HL-60 (cell line): ENCODE results near the gene CCDC158.
"Not testable (repeated sequence)": the region's sequence is repeated elsewhere in the genome, so short reads cannot be mapped to it uniquely, and the experiment has no call there.

Source experiments
- DNase-seq, 2 experiments: peaks; one replicate each; pipeline ENCODE4 v3.0.0-alpha.2; 2010 to 2020; ENCODE audit warnings: low read depth in 1 of 2, low spot score in 1 of 2
- H3K27ac ChIP-seq: fragments of 250-450 bp; sonication (Bioruptor Pico); replicated peaks from 2 replicates; pipeline ENCODE4 v1.5.1; 2020; ENCODE audit warnings: mild to moderate bottlenecking, moderate library complexity
- H3K27me3 ChIP-seq: fragments of 250-450 bp; sonication (Bioruptor Pico); 2 replicates; pipeline ENCODE4 v1.5.1; 2021; ENCODE audit warnings: mild to moderate bottlenecking, moderate library complexity; ENCODE audit not compliant: insufficient read depth, poor library complexity, severe bottlenecking
- H3K4me3 ChIP-seq: replicated peaks from 2 replicates; pipeline ENCODE4 v1.5.1; 2011; ENCODE audit warnings: mild to moderate bottlenecking, control low read depth, low read length; ENCODE audit not compliant: insufficient read depth
- CTCF ChIP-seq: IDR thresholded peaks from one replicate; pipeline ENCODE4 v1.5.1; 2011; ENCODE audit warnings: low read length, control low read depth, inconsistent platforms; ENCODE audit not compliant: insufficient read depth
- GABPA ChIP-seq: IDR thresholded peaks from 2 replicates; pipeline ENCODE4 v1.6.1; 2012; ENCODE audit warnings: low read depth
- POLR2AphosphoS5 ChIP-seq: IDR thresholded peaks from 2 replicates; pipeline ENCODE4 v1.6.1; 2012; ENCODE audit warnings: low read depth
- REST ChIP-seq: IDR thresholded peaks from 2 replicates; pipeline ENCODE4 v1.6.1; 2012; ENCODE audit warnings: low read depth; ENCODE audit not compliant: insufficient replicate concordance
- SPI1 ChIP-seq: IDR thresholded peaks from 2 replicates; pipeline ENCODE4 v1.6.1; 2012; ENCODE audit warnings: low read depth, mild to moderate bottlenecking, borderline replicate concordance

The CCDC158 gene

GRCh38 chr4:76283900-76284299 lies 137.0 kb downstream of the CCDC158 start:
- H3K27me3 ChIP-seq, result no peaks in the 10 kb centered on the region
- H3K4me3 ChIP-seq, result no peak overlapping the region
- no peak for TF ChIP-seq SPI1
- TF ChIP-seq POLR2AphosphoS5, result no peak
- no peak for TF ChIP-seq GABPA
- TF ChIP-seq CTCF, result no peak
- no peak for DNase-seq
- no peak overlapping the region for H3K27ac ChIP-seq

- Histone ChIP-seq H3K27ac (no peak overlapping the region), H3K27me3 (no peaks in the 10 kb centered on the region), H3K4me3 (no peak overlapping the region)
- no peak for DNase-seq
- no peak for TF ChIP-seq GABPA
- no peak for TF ChIP-seq SPI1
- no peak for TF ChIP-seq REST
- TF ChIP-seq CTCF, result no peak
- TF ChIP-seq POLR2AphosphoS5, result no peak
These were observed 137.8 kb downstream of the CCDC158 start for GRCh38 chr4:76282941-76283689.

GRCh38 chr4:76281594-76281993 lies 139.3 kb downstream of the CCDC158 start:
- H3K27me3 ChIP-seq, DNase-seq, H3K27ac ChIP-seq, H3K4me3 ChIP-seq: not testable (repeated sequence)

GRCh38 chr4:76280488-76281441 lies 140.2 kb downstream of the CCDC158 start:
- Histone ChIP-seq H3K27me3 (no peaks in the 10 kb centered on the region), H3K27ac (no peak overlapping the region), H3K4me3 (no peak overlapping the region)
- no peak for TF ChIP-seq SPI1
- TF ChIP-seq GABPA, result no peak
- no peak for TF ChIP-seq POLR2AphosphoS5
- no peak for TF ChIP-seq CTCF
- TF ChIP-seq REST, result no peak
- DNase-seq, result no peak
